ENCODE data around the gene SIL1.
"Not testable (repeated sequence)": the region's sequence is repeated elsewhere in the genome, so short reads cannot be mapped to it uniquely, and the experiment has no call there.

The SIL1 gene

GRCh38 chr5:139025651-139026050 lies 172.5 kb downstream of the SIL1 start:
- no peak for DNase-seq
- ATAC-seq = no peak

GRCh38 chr5:139023286-139023685 lies 174.9 kb downstream of the SIL1 start:
- no peak for ATAC-seq
- DNase-seq = no peak

GRCh38 chr5:139022528-139022927 lies 175.6 kb downstream of the SIL1 start:
- ATAC-seq = no peak
- no peak for DNase-seq

GRCh38 chr5:139021346-139021745 lies 176.8 kb downstream of the SIL1 start:
- ATAC-seq (no peak), DNase-seq (no peak)

- no peak for ATAC-seq
- no peak for DNase-seq
Measured at GRCh38 chr5:139019880-139020279, 178.3 kb downstream of the SIL1 start.

GRCh38 chr5:139019211-139019610 lies 179.0 kb downstream of the SIL1 start:
- DNase-seq (no peak), ATAC-seq (no peak)

- DNase-seq (no peak), ATAC-seq (no peak)
Measured at GRCh38 chr5:139017624-139018023, 180.5 kb downstream of the SIL1 start.

GRCh38 chr5:139016186-139016585 lies 182.0 kb downstream of the SIL1 start:
- ATAC-seq (no peak), DNase-seq (no peak)

GRCh38 chr5:139014726-139015125 lies 183.4 kb downstream of the SIL1 start:
- DNase-seq = no peak

GRCh38 chr5:139012176-139012575 lies 186.0 kb downstream of the SIL1 start:
- DNase-seq = no peak

More at GRCh38 chr5:139014726-139015125, 183.4 kb downstream of the SIL1 start:
- no peak for ATAC-seq

GRCh38 chr5:139011156-139011555 lies 187.0 kb downstream of the SIL1 start:
- not testable (repeated sequence) for ATAC-seq, DNase-seq

More at GRCh38 chr5:139012176-139012575, 186.0 kb downstream of the SIL1 start:
- ATAC-seq = no peak

GRCh38 chr5:139004374-139005307 lies 193.5 kb downstream of the SIL1 start:
- DNase-seq (no peak), ATAC-seq (no peak)

GRCh38 chr5:138999674-139000073 lies 198.5 kb downstream of the SIL1 start:
- ATAC-seq (no peak), DNase-seq (no peak)

- no peak for ATAC-seq
- DNase-seq = no peak
Measured at GRCh38 chr5:138998521-138998920, 199.6 kb downstream of the SIL1 start.

- ATAC-seq (no peak), DNase-seq (no peak)
Measured at GRCh38 chr5:138996120-138996519, 202.0 kb downstream of the SIL1 start.

- no peak for ATAC-seq
Measured at GRCh38 chr5:138990986-138991590, 207.1 kb downstream of the SIL1 start.

GRCh38 chr5:138989720-138990119 lies 208.4 kb downstream of the SIL1 start:
- ATAC-seq (no peak), DNase-seq (no peak)

More at GRCh38 chr5:138990986-138991590, 207.1 kb downstream of the SIL1 start:
- DNase-seq = no peak

GRCh38 chr5:138986186-138986800 lies 211.9 kb downstream of the SIL1 start:
- ATAC-seq (no peak), DNase-seq (no peak)

- no peak for DNase-seq
- no peak for ATAC-seq
Measured at GRCh38 chr5:138985683-138986082, 212.5 kb downstream of the SIL1 start.

- DNase-seq = no peak
- ATAC-seq = no peak
Measured at GRCh38 chr5:138985256-138985655, 212.9 kb downstream of the SIL1 start.

GRCh38 chr5:138983984-138984383 lies 214.2 kb downstream of the SIL1 start:
- ATAC-seq (no peak), DNase-seq (no peak)

GRCh38 chr5:138981586-138981985 lies 216.6 kb downstream of the SIL1 start:
- ATAC-seq (peak; percentile 63), DNase-seq (peak; percentile 13)

- ATAC-seq (no peak), DNase-seq (no peak)
Measured at GRCh38 chr5:138981131-138981530, 217.0 kb downstream of the SIL1 start.
